Right atrium auricular region (tissue), 2 donors: Measurements from ENCODE around the gene CLDN16. TPM values are rescaled to one million over a fixed set of nuclear protein-coding genes. Genes with fewer than 3 reads are reported as not detected.

Source experiments
- DNase-seq: peaks from one replicate; pipeline ENCODE4 v3.0.0-alpha.2; 2019; ENCODE audit warnings: low spot score
- H3K27ac ChIP-seq, 2 donors: fragments of 200-600 bp; sonication (generic); 1 replicate in 1 of 2; 2 replicates in 1 of 2; pipeline ENCODE4 v1.5.1; 2016 to 2019
- H3K27me3 ChIP-seq, 2 donors: fragments of 200-600 bp; sonication (generic); one replicate each; pipeline versions ENCODE4 v1.5.1 to v1.6.0; 2017 to 2019
- H3K36me3 ChIP-seq: fragments of 200-600 bp; sonication (generic); one replicate; pipeline ENCODE4 v1.5.1; 2016
- H3K4me1 ChIP-seq, 2 donors: fragments of 200-600 bp; sonication (generic); one replicate each; pipeline versions ENCODE4 v1.5.1 to v1.6.0; 2017 to 2019
- H3K4me3 ChIP-seq, 2 donors: fragments of 200-600 bp; sonication (generic); 1 replicate in 1 of 2; 2 replicates in 1 of 2; pipeline ENCODE4 v1.5.1; 2017 to 2019; ENCODE audit warnings: mild to moderate bottlenecking in 1 of 2, moderate library complexity in 1 of 2
- H3K9me3 ChIP-seq, 2 donors: fragments of 200-600 bp; sonication (generic); one replicate each; pipeline ENCODE4 v1.5.1; 2019
- CTCF ChIP-seq, 2 donors: fragments of 200-600 bp; sonication (generic); IDR thresholded peaks; one replicate each; pipeline ENCODE4 v1.5.1; 2019; ENCODE audit warnings: antibody characterized with exemption in 2 of 2
- total RNA-seq, 2 donors: library from RNA; depleted of rRNA; stranded (reverse); fragments of >200 nt; gene quantifications; one replicate each; pipeline ENCODE4 v1.1.0, GENCODE V29; 2016

The CLDN16 gene
- total RNA-seq, 2 donors from 2014 or later: 0.16 TPM; not detected in 1

- Histone ChIP-seq H3K36me3 (no peaks in the 10 kb centered on the region), H3K27me3 (no peaks in the 10 kb centered on the region), H3K9me3 (no peaks in the 10 kb centered on the region), H3K27ac (no peak overlapping the region), H3K4me3 (no peak overlapping the region), H3K4me1 (no peaks in the 10 kb centered on the region)
- no peak for DNase-seq
- no peak for TF ChIP-seq CTCF (IDR thresholded peaks at IDR 0.05)
These were observed 8.0 kb downstream of the CLDN16 start for GRCh38 chr3:190396001-190396400.

DNA sequence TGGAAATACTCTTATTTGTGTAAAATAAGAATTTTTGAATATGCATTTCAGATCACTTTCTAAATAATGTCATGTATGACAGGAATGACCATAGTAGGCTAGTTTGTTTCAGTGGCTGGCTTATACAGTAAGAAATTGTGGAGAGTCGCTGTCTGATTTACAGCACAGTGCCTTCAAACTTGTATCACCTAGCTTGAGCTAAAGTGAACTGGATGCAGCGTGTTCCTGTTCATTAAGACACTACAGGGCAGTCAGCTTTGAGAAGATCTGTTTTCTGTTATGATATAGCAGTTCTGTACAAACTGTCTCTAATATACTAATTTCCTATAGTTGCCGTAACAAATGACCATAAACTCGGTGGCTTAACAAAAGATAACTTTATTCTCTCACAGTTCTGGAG is 9.9 kb downstream of the CLDN16 start:
- Histone ChIP-seq H3K27me3 (no peaks in the 10 kb centered on the region), H3K4me3 (no peak overlapping the region)
- TF ChIP-seq CTCF (IDR thresholded peaks at IDR 0.05): no peak

GRCh38 chr3:190399677-190400076 is 11.7 kb downstream of the CLDN16 start:
- no peak overlapping the region for H3K4me3 ChIP-seq
- H3K27ac ChIP-seq: no peak overlapping the region
- no peaks in the 10 kb centered on the region for H3K4me1 ChIP-seq
- no peaks in the 10 kb centered on the region for H3K9me3 ChIP-seq
- no peak for DNase-seq
- no peaks in the 10 kb centered on the region for H3K27me3 ChIP-seq
- TF ChIP-seq CTCF (IDR thresholded peaks at IDR 0.05): no peak
- no peaks in the 10 kb centered on the region for H3K36me3 ChIP-seq

More for the DNA sequence above, 9.9 kb downstream of the CLDN16 start:
- H3K9me3 ChIP-seq: no peaks in the 10 kb centered on the region
- H3K27ac ChIP-seq: no peak overlapping the region
- no peaks in the 10 kb centered on the region for H3K4me1 ChIP-seq
- no peaks in the 10 kb centered on the region for H3K36me3 ChIP-seq
- no peak for DNase-seq

DNA sequence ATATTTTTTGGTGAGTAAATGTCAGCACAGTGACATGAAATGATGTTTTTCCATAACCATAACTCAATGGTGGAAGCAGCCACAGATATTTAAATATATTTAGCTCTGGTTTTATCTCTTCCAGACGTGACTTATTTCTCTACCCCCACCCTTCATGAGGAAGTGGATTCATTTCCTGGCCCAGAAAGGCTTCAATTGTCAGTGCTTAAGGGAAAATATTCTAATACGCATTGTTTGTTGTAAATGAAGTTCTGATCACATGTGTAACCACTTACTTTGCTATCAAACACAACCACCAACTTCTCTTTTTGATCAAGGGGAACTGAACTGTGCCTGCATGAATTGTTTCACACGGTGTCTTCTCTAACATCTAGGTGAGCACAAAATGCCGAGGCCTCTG is 14.0 kb downstream of the CLDN16 start:
- H3K36me3 ChIP-seq: no peaks in the 10 kb centered on the region
- DNase-seq: no peak
- no peaks in the 10 kb centered on the region for H3K9me3 ChIP-seq
- no peak overlapping the region for H3K4me3 ChIP-seq
- H3K27ac ChIP-seq: no peak overlapping the region
- H3K27me3 ChIP-seq: no peaks in the 10 kb centered on the region
- no peak for TF ChIP-seq CTCF (IDR thresholded peaks at IDR 0.05)
- no peaks in the 10 kb centered on the region for H3K4me1 ChIP-seq

DNA sequence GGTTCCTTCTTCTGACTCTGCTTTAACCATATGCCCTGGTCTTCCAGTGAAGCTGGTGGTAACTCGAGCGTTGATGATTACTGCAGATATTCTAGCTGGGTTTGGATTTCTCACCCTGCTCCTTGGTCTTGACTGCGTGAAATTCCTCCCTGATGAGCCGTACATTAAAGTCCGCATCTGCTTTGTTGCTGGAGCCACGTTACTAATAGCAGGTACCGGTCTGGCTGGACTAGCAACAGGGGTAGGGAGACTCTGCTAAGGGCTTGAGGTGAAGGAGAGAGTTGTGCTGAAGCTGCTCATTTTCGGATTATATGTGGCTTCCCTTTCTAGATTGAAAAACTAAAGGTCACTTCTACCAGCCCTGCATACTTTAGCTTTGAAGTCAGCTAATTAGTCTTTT is 16.8 kb downstream of the CLDN16 start:
- no peaks in the 10 kb centered on the region for H3K4me1 ChIP-seq
- no peaks in the 10 kb centered on the region for H3K36me3 ChIP-seq
- no peaks in the 10 kb centered on the region for H3K9me3 ChIP-seq
- TF ChIP-seq CTCF (IDR thresholded peaks at IDR 0.05): no peak
- no peaks in the 10 kb centered on the region for H3K27me3 ChIP-seq
- H3K27ac ChIP-seq: no peak overlapping the region
- DNase-seq: no peak
- H3K4me3 ChIP-seq: no peak overlapping the region

- no peaks in the 10 kb centered on the region for H3K36me3 ChIP-seq
- H3K4me3 ChIP-seq: no peak overlapping the region
- DNase-seq: no peak
- H3K27me3 ChIP-seq: no peaks in the 10 kb centered on the region
- no peak overlapping the region for H3K27ac ChIP-seq
- H3K4me1 ChIP-seq: no peaks in the 10 kb centered on the region
- H3K9me3 ChIP-seq: no peaks in the 10 kb centered on the region
- TF ChIP-seq CTCF (IDR thresholded peaks at IDR 0.05): no peak
These were observed 26.3 kb downstream of the CLDN16 start for GRCh38 chr3:190414297-190414696.
